ENCODE results near the gene PSMA5.

Gene PSMA5

DNA sequence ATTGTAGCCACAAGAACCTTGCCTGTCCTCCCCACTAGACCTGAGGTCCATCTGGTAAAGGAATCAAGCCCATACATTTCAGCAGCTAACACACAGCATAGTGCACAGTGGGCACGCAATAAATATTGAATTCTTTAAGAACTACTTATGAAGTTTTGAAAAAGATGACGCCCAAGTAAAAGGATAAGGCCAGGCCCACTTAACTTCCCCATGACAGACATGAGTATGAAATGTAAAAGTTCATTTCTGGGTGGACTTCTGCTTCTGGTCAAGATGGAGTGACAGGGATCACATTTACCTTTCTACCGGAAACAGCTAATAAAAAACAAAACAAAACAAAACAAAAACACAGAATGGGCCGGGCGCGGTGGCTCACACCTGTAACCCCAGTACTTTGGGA lies 54.0 kb downstream of the PSMA5 start:
- TF ChIP-seq, protein P1, sequence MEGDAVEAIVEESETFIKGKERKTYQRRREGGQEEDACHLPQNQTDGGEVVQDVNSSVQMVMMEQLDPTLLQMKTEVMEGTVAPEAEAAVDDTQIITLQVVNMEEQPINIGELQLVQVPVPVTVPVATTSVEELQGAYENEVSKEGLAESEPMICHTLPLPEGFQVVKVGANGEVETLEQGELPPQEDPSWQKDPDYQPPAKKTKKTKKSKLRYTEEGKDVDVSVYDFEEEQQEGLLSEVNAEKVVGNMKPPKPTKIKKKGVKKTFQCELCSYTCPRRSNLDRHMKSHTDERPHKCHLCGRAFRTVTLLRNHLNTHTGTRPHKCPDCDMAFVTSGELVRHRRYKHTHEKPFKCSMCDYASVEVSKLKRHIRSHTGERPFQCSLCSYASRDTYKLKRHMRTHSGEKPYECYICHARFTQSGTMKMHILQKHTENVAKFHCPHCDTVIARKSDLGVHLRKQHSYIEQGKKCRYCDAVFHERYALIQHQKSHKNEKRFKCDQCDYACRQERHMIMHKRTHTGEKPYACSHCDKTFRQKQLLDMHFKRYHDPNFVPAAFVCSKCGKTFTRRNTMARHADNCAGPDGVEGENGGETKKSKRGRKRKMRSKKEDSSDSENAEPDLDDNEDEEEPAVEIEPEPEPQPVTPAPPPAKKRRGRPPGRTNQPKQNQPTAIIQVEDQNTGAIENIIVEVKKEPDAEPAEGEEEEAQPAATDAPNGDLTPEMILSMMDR (IDR thresholded peaks at IDR 0.05; ENCODE audit: insufficient read depth, missing control alignments) = no peak
- DNase-seq (ENCODE audit: insufficient read length, low spot score) (no peak), FAIRE-seq (no peak)

DNA sequence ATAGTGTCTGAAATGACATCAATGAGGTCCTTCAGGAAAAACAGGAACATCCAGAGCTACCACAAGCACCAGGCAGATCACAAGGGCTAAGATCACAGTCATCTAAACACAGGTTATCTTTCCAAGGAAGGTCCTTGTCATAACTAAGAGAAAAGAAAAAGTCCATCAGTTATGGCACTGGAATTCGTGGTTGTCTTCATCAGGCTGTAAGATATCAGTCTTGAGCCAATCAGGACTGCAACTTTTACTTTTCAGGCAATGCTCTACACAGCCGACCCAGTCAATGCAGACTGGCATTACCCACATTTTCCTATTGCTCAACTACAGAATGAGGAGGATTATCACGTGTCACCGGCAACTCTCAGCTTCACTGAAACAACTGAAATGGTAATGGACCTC lies 54.9 kb downstream of the PSMA5 start:
- DNase-seq (ENCODE audit: insufficient read length, low spot score) (no peak), FAIRE-seq (no peak)
- TF ChIP-seq, protein P1 (IDR thresholded peaks at IDR 0.05; ENCODE audit: insufficient read depth, missing control alignments) = no peak

DNA sequence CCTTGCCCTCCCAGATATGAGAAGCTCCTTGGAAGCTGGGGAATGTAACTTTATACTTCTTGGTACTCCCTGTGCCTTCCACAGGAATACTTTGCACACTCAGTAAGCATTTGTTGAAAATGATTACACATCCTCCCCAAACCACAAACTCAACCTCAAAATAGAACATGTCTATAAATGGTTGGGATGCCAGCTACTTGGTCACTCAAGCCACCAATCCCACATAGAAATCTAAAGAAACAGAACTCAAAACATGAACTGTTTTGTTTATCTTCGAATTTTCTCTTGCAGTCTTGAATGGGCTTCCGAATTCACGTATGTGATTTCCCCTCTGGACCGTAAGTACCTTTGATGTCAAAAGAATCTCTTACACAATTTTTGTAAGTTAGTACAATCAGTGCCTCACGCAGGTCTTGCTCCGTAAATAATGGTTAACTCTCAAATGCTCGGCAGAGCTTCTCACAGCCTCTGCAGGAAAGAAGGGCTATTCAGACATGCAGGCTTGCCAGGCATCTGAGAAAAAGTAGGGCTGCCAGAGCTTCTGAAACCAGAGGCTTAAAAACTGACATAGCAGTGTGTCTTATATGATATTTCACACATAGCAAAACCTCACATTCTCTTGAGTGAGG lies 55.4 kb downstream of the PSMA5 start:
- FAIRE-seq = no peak
- no peak for DNase-seq (ENCODE audit: insufficient read length, low spot score)
- TF ChIP-seq, protein P1 (IDR thresholded peaks at IDR 0.05; ENCODE audit: insufficient read depth, missing control alignments) = no peak

DNA sequence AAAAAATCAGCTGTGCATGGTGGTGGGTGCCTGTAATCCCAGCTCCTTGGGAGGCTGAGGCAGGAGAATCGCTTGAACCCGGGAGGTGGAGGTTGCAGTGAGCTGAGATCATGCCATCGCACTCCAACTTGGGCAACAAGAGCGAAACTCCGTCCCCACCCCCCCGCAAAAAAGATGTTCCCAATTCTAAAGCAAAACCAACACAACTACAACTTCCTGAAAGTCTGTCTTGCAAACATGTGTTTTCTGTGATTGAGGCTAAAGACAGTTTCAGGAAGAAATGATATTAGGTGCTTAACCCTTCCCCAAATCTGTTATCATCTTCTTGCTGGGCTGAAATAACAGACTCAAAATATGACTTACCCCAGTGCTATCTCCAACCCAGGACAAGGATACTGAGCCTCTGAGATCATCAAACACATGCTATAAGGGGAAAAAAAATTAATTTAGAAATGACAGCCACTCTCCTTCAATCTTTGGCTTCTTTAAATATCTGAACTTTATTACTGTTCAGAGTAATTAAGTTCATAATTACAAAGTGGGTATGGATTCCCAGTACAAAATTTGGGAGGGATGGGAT lies 57.0 kb downstream of the PSMA5 start:
- TF ChIP-seq, protein P1 (IDR thresholded peaks at IDR 0.05; ENCODE audit: insufficient read depth, missing control alignments) = no peak
- DNase-seq (ENCODE audit: insufficient read length, low spot score) (no peak), FAIRE-seq (no peak)

DNA sequence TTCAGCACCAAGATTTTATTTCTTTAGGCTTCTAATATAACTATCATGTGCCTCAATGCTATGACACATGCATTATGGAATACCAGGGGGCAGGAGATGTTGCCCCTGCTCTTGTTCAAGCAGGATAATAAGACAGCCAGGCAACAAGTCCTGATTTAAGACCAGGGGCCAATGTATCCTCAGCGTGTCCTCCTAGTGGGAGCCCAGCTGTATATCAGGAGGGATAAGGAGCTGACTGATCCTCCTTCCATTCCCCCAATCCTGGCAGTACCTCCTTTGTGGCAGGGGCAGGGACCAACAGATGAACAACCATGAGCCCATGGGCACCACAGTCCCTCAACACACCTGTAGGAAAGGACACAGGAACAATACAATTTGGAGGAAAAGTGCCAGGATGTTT lies 57.8 kb downstream of the PSMA5 start:
- FAIRE-seq = no peak
- no peak for DNase-seq (ENCODE audit: insufficient read length, low spot score)
- TF ChIP-seq, protein P1 (IDR thresholded peaks at IDR 0.05; ENCODE audit: insufficient read depth, missing control alignments) = no peak

DNA sequence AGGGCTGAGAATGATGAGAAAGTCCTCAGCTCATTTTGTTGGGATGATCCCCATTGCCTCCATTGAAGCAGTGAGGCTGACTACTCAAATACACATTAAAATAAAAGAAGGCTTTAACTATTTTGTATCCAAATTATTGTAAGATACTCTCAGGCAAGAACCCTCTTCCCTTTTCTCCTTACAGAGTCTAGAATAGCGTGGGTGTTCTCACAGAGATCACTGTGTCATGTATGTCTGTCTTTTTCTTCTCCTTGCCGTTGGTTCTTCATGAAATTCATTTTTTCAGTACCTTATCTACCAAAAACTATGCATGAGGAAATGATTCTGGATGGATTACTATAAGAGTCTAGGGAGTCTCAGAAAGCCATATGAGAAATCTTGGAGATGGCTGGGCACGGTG lies 58.6 kb downstream of the PSMA5 start:
- DNase-seq (ENCODE audit: insufficient read length, low spot score) (no peak), FAIRE-seq (no peak)
- TF ChIP-seq, protein P1 (IDR thresholded peaks at IDR 0.05; ENCODE audit: insufficient read depth, missing control alignments) = no peak

DNA sequence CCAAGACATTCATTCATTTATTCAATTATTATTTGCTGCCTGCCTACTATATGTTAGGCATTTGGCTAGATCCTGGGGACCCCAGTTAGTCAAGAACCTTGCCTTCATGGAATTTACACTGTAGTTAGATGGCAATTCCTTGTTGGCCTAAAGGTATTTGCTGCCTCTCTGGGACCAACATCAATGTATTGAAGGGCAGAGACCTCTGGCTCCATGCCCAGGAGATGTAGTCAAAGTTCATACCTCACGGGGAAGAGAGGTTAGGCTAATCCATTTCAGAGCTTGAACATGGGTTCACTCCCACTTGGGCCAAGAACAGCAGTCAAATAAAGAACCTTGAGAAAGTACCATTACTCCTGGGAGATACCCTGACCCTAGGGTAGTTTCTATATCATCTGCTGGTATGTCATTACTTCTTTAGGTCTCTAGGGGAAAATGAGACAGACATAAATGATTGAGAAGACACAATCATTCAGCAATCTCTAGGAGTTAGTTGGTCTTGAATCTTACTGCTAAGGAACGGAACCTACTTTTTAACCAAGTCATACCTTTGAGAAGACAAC lies 60.5 kb downstream of the PSMA5 start:
- TF ChIP-seq, protein P1 (IDR thresholded peaks at IDR 0.05; ENCODE audit: insufficient read depth, missing control alignments) = no peak
- no peak for FAIRE-seq
- no peak for DNase-seq (ENCODE audit: insufficient read length, low spot score)
